ENCODE data around the gene TRPM3. TPM values are rescaled to one million over a fixed set of nuclear protein-coding genes. Genes with fewer than 3 reads are reported as not detected.

The TRPM3 gene
- total RNA-seq, 4 donors from 2014 or later = 0.07 to 0.66 TPM; not detected in 2

DNA sequence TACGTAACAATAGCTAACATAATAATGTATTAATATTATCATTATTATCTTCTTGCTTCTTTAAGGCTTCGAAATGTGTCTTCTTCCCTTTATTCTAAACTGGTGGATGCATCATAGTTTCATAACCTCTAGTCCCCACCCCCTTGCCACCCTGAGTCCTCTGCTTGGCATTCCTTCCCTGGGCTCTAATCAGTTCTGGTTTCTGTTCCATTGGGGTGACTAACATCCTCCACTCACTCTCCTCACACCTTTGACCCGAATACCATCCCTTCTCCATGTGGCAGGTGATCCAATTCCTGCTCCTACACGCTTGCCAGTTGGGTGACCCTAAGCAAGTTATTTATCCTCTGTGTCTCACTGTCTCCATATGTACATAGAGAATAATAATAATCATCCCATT is 286.1 kb downstream of the TRPM3 start:
- intact Hi-C loops (cut with DNase I; ENCODE audit: low total_unique reads) (no loop called here), in situ Hi-C loops (cut with MboI; ENCODE audit: low sequenced_read_pairs in 4 of 4) (no loop called here)
- no peaks in the 10 kb centered on the region for H3K27me3 ChIP-seq
- no peak overlapping the region for H3K27ac ChIP-seq
- ATAC-seq (no peak), DNase-seq (no peak)
- H3K4me1 ChIP-seq = no peaks in the 10 kb centered on the region
- H3K36me3 ChIP-seq = no peaks in the 10 kb centered on the region
- H3K9me3 ChIP-seq = no peaks in the 10 kb centered on the region
- H3K4me3 ChIP-seq = no peak overlapping the region
- TF ChIP-seq, protein P1, sequence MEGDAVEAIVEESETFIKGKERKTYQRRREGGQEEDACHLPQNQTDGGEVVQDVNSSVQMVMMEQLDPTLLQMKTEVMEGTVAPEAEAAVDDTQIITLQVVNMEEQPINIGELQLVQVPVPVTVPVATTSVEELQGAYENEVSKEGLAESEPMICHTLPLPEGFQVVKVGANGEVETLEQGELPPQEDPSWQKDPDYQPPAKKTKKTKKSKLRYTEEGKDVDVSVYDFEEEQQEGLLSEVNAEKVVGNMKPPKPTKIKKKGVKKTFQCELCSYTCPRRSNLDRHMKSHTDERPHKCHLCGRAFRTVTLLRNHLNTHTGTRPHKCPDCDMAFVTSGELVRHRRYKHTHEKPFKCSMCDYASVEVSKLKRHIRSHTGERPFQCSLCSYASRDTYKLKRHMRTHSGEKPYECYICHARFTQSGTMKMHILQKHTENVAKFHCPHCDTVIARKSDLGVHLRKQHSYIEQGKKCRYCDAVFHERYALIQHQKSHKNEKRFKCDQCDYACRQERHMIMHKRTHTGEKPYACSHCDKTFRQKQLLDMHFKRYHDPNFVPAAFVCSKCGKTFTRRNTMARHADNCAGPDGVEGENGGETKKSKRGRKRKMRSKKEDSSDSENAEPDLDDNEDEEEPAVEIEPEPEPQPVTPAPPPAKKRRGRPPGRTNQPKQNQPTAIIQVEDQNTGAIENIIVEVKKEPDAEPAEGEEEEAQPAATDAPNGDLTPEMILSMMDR (IDR thresholded peaks at IDR 0.05 in 4 of 5, conservative IDR thresholded peaks at IDR 0.05 in 1 of 5) = no peak
- no peak for TF ChIP-seq POLR2A (IDR thresholded peaks at IDR 0.05)

DNA sequence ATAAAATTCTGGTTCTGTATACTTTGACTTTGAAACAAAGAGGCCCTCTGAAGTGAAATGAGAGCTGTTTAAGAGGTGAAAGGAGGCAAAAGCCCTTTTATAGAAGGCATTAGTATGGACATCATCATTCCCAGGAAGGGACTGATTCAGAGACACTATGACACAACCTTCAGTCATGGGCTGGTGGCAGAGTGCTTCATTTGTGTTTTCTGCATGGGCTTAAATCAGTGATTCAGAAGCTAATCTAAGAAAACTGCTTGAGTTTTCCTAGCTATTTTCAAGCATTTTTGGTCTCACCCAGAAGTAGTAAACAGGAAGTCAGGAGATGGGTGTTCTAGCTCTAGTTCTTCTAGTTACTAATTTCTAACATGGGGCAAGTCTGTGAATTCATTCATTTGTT is 288.9 kb downstream of the TRPM3 start:
- Histone ChIP-seq H3K27me3 (no peaks in the 10 kb centered on the region), H3K36me3 (no peaks in the 10 kb centered on the region), H3K27ac (no peak overlapping the region), H3K9me3 (no peaks in the 10 kb centered on the region), H3K4me1 (no peaks in the 10 kb centered on the region), H3K4me3 (no peak overlapping the region)
- TF ChIP-seq POLR2A (IDR thresholded peaks at IDR 0.05) = no peak
- TF ChIP-seq, protein P1 (IDR thresholded peaks at IDR 0.05 in 4 of 5, conservative IDR thresholded peaks at IDR 0.05 in 1 of 5) = no peak
- no peak for DNase-seq
- ATAC-seq = no peak
- in situ Hi-C loops (cut with MboI; ENCODE audit: low sequenced_read_pairs in 4 of 4) = no loop called here
- intact Hi-C loops (cut with DNase I; ENCODE audit: low total_unique reads) = no loop called here

DNA sequence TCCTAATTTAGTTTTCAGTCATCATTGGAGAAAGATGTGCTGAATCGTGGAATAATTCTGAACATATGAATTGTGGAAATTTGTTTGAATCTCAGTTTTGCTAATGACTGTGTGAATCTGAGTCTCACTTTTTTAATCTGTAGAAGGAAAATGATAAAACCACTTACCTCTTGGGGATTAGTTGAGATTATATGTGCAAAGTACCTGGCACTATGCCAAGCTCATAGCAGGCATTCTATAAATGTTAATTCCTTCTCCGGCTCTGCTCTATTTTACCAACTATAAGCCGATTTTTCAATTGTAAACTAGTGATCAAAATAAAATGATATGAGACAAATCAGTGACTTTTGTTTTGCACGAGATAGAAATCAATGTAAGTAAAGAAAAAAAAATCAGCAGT is 290.8 kb downstream of the TRPM3 start:
- no peaks in the 10 kb centered on the region for H3K4me1 ChIP-seq
- H3K9me3 ChIP-seq = no peaks in the 10 kb centered on the region
- in situ Hi-C loops (cut with MboI; ENCODE audit: low sequenced_read_pairs in 4 of 4) (no loop called here), intact Hi-C loops (cut with DNase I; ENCODE audit: low total_unique reads) (no loop called here)
- H3K27ac ChIP-seq = no peak overlapping the region
- H3K27me3 ChIP-seq = no peaks in the 10 kb centered on the region
- ATAC-seq = no peak
- DNase-seq = no peak
- no peaks in the 10 kb centered on the region for H3K36me3 ChIP-seq
- H3K4me3 ChIP-seq = no peak overlapping the region
- TF ChIP-seq, protein P1 (IDR thresholded peaks at IDR 0.05 in 4 of 5, conservative IDR thresholded peaks at IDR 0.05 in 1 of 5) = no peak
- no peak for TF ChIP-seq POLR2A (IDR thresholded peaks at IDR 0.05)

DNA sequence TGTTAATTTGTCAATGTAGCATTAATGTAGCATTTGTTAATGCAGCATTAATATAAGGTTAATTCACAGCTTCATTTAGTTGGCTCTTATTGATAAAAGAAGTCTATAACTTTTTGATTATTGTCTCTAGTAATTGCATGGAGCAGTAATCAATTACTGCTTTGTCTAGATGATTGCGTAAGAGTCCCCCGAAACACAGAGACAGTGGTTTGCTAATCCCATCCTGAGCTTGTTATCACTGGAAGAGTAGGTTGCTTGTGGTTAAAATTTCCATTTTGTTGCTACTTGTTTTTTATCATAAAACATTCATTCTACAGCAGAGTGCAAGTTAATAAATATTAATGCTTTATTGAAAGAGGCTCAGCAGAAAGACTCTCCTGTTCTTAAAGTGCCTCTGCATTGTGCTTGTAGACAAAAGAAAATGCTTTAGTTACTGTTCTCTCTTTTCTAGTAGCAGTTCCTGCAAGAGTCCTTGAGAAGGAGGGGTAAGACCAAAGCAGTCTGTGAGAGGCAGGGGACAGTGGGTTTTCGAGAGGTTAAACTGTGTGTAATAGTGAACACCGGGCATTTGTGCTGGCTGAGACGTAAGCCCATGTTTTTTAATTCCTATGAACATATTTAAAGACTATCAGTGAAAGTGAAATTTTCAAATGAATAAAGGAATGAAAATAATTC is 291.7 kb downstream of the TRPM3 start:
- Histone ChIP-seq H3K36me3 (no peaks in the 10 kb centered on the region), H3K4me1 (no peaks in the 10 kb centered on the region), H3K27me3 (no peaks in the 10 kb centered on the region), H3K27ac (no peak overlapping the region), H3K4me3 (no peak overlapping the region), H3K9me3 (no peaks in the 10 kb centered on the region)
- intact Hi-C loops (cut with DNase I; ENCODE audit: low total_unique reads) (no loop called here), in situ Hi-C loops (cut with MboI; ENCODE audit: low sequenced_read_pairs in 4 of 4) (no loop called here)
- ATAC-seq (no peak), DNase-seq (no peak)
- TF ChIP-seq, protein P1 (IDR thresholded peaks at IDR 0.05 in 4 of 5, conservative IDR thresholded peaks at IDR 0.05 in 1 of 5) = no peak
- no peak for TF ChIP-seq POLR2A (IDR thresholded peaks at IDR 0.05)

DNA sequence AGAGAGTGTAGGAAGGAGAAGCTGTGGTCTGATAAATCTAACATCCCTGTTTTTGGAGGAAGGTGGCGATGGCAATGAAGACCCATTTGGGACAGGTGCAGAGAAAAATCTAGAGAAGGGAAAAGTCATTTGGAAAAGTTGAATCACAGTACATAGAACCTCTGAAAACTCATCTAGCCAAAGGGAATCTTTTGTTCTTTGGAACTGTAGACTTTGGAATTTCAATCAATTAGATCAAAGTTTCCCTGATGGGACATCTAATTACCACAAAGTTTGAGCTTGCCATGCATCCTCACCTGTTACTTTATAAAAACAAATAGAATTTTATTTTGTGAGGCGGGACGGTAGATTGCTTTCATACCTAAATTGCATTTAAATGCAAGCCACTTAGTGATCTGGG is 294.9 kb downstream of the TRPM3 start:
- intact Hi-C loops (cut with DNase I; ENCODE audit: low total_unique reads) (no loop called here), in situ Hi-C loops (cut with MboI; ENCODE audit: low sequenced_read_pairs in 4 of 4) (no loop called here)
- TF ChIP-seq, protein P1 (IDR thresholded peaks at IDR 0.05 in 4 of 5, conservative IDR thresholded peaks at IDR 0.05 in 1 of 5) = no peak
- no peak for TF ChIP-seq POLR2A (IDR thresholded peaks at IDR 0.05)
- Histone ChIP-seq H3K27me3 (no peaks in the 10 kb centered on the region), H3K4me1 (no peaks in the 10 kb centered on the region), H3K27ac (no peak overlapping the region), H3K9me3 (no peaks in the 10 kb centered on the region), H3K36me3 (no peaks in the 10 kb centered on the region), H3K4me3 (no peak overlapping the region)
- ATAC-seq = no peak
- no peak for DNase-seq

Measured in gastrocnemius medialis (tissue), 4 donors.